Umbilical cord (tissue), 1 donor: ENCODE data around the gene ELF3. TPM values are rescaled to one million over a fixed set of nuclear protein-coding genes. Genes with fewer than 3 reads are reported as not detected.

Experiments
- total RNA-seq: library from RNA; depleted of rRNA; stranded (reverse); fragments of >200 nt; gene quantifications from one replicate; pipeline ENCODE4 v1.2.3, GENCODE V29; 2014; ENCODE audit warnings: low replicate concordance; ENCODE audit not compliant: insufficient read depth

Gene ELF3
- total RNA-seq, 1 donor from 2014 or later: 4.3 TPM

Other genes with a start within 250 kb of the ELF3 start
- gene IPO9, start 181.4 kb upstream of the ELF3 start, total RNA-seq: 13.2 TPM
- 50.8 TPM for gene SHISA4, start 121.7 kb upstream of the ELF3 start, total RNA-seq
- 213 TPM for gene LMOD1, start 64.0 kb upstream of the ELF3 start, total RNA-seq
- 21.9 TPM for gene TIMM17A, start 55.1 kb upstream of the ELF3 start, total RNA-seq
- 37.8 TPM for gene RNPEP, start 27.9 kb upstream of the ELF3 start, total RNA-seq
- 0.24 TPM for gene GPR37L1, start 112.3 kb downstream of the ELF3 start, total RNA-seq
- gene ARL8A, start 134.2 kb downstream of the ELF3 start, total RNA-seq: 20.2 TPM
- 1.2 TPM for gene PTPN7, start 150.0 kb downstream of the ELF3 start, total RNA-seq
- gene LGR6, start 183.2 kb downstream of the ELF3 start, total RNA-seq: 0.24 TPM